ENCODE measurements around the gene UBALD2. TPM values are rescaled to one million over a fixed set of nuclear protein-coding genes. Genes with fewer than 3 reads are reported as not detected.

Gene UBALD2
- total RNA-seq, 2 experiments from 2014 or later: 86.4 to 238 TPM

DNA sequence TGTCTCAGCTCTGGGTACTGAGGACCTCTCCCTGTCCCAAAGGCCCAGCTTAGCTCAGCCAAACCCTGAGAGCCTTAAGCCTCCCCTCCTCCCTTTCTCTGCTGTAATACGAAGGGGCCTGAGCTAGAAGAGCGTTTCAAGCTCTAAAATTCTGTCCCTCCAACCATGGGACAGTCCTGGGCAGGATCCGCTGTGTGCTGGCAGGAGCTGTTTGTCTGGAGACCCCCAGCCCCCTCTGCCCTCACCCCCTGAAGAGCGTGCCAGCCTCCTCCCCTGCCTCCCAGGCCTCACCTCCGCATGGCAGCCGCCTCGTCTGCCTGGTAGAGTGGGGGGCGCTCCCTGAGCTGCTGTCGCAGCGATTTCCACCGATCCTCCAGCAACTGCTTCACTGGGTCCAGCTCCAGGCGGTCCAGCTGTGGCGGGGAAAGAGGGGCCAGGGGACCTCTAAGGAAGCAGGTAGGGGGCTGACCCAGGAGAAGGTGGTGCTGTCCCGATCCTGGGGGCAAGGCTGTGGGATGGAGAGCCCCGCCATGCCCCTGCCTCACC, 14.7 kb downstream of the UBALD2 start:
- Histone ChIP-seq H2AFZ (ENCODE audit: low read length) (no peak overlapping the region), H3K79me2 (ENCODE audit: insufficient read depth, low read depth, low read length) (no peaks in the 10 kb centered on the region), H4K20me1 (ENCODE audit: insufficient read depth, low read length) (no peaks in the 10 kb centered on the region), H3K4me3 (ENCODE audit: low read depth, low read length, poor library complexity, severe bottlenecking) (no peak overlapping the region), H3K4me2 (ENCODE audit: low read length) (no peak overlapping the region), H3K27ac (ENCODE audit: low read depth, low read length, poor library complexity, severe bottlenecking) (no peak overlapping the region), H3K9me2 (ENCODE audit: insufficient read depth, low read length) (no peaks in the 10 kb centered on the region), H3K4me1 (ENCODE audit: insufficient read depth, low read length, poor library complexity, severe bottlenecking) (peaks cover 5% of the 10 kb centered on the region), H3K9me3 (ENCODE audit: low read length) (no peaks in the 10 kb centered on the region), H3K36me3 (ENCODE audit: insufficient read depth, low read length) (no peaks in the 10 kb centered on the region)
- DNase-seq (ENCODE audit: low spot score): no peak
- no TSS peak for BruUV-seq (replicated peaks)
- POLR2A ChIA-PET: interaction anchor here (0.5 to 1.7 kb wide), 6 partner anchors 12 to 421 kb away, joined by 3 to 6 read pairs (median 3); no protein-coding TSS in a partner anchor
- CTCF ChIA-PET (ENCODE audit: unreplicated experiment): interaction anchor here (0.5 to 1.9 kb wide), 19 partner anchors 8 to 1143 kb away, joined by 3 to 11 read pairs (median 4); no protein-coding TSS in a partner anchor
- intact Hi-C loops (cut with micrococcal nuclease; ENCODE audit: unreplicated experiment): loop anchor here (1.0 to 5.0 kb wide), 4 partner anchors 19 to 268 kb away; no protein-coding TSS in a partner anchor
- no peak for TF ChIP-seq EZH2phosphoT487 (IDR thresholded peaks at IDR 0.05; ENCODE audit: borderline replicate concordance, low read depth, low read length)
- TF ChIP-seq, protein P1, sequence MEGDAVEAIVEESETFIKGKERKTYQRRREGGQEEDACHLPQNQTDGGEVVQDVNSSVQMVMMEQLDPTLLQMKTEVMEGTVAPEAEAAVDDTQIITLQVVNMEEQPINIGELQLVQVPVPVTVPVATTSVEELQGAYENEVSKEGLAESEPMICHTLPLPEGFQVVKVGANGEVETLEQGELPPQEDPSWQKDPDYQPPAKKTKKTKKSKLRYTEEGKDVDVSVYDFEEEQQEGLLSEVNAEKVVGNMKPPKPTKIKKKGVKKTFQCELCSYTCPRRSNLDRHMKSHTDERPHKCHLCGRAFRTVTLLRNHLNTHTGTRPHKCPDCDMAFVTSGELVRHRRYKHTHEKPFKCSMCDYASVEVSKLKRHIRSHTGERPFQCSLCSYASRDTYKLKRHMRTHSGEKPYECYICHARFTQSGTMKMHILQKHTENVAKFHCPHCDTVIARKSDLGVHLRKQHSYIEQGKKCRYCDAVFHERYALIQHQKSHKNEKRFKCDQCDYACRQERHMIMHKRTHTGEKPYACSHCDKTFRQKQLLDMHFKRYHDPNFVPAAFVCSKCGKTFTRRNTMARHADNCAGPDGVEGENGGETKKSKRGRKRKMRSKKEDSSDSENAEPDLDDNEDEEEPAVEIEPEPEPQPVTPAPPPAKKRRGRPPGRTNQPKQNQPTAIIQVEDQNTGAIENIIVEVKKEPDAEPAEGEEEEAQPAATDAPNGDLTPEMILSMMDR (conservative IDR thresholded peaks at IDR 0.05; ENCODE audit: low read length): no peak; the same call in 1 of the 2 replicates

DNA sequence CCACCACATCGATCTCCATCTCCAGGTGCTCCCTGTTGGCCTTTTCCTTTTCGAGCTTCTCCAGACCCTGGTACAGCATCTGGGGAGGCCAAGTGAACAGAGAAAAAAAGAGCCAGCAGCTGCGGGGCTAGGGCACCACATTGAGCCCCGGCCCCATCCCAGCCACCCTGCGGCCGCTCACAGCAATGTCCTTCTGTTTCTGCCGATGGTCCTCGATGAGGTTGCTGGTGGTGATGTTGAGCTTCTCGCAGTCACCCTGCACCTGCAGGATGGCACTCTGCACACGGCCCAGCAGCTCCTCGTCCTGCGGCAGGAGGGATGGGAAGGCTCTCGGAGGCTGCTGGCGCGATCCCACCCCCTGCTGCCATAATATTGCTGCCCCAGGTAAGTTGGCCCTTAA, 15.5 kb downstream of the UBALD2 start:
- no peak overlapping the region for H3K27ac ChIP-seq (ENCODE audit: low read depth, low read length, poor library complexity, severe bottlenecking)
- intact Hi-C loops (cut with micrococcal nuclease; ENCODE audit: unreplicated experiment): no loop called here
- H3K9me2 ChIP-seq (ENCODE audit: insufficient read depth, low read length): no peaks in the 10 kb centered on the region
- H3K4me3 ChIP-seq (ENCODE audit: low read depth, low read length, poor library complexity, severe bottlenecking): no peak overlapping the region
- TF ChIP-seq, protein P1 (conservative IDR thresholded peaks at IDR 0.05; ENCODE audit: low read length): no peak
- TF ChIP-seq EZH2phosphoT487 (IDR thresholded peaks at IDR 0.05; ENCODE audit: borderline replicate concordance, low read depth, low read length): no peak
- no peak overlapping the region for H2AFZ ChIP-seq (ENCODE audit: low read length)
- no peaks in the 10 kb centered on the region for H4K20me1 ChIP-seq (ENCODE audit: insufficient read depth, low read length)
- ChIA-PET CTCF (ENCODE audit: unreplicated experiment) (interaction anchor here (1.5 kb wide), 1 partner anchor 9 kb away, joined by 7 read pairs; no protein-coding TSS in a partner anchor), POLR2A (interaction anchor here (0.6 to 1.7 kb wide), 4 partner anchors 13 to 422 kb away, joined by 3 to 6 read pairs (median 4); no protein-coding TSS in a partner anchor)
- no peaks in the 10 kb centered on the region for H3K9me3 ChIP-seq (ENCODE audit: low read length)
- no peaks in the 10 kb centered on the region for H3K4me1 ChIP-seq (ENCODE audit: insufficient read depth, low read length, poor library complexity, severe bottlenecking)
- no TSS peak for BruUV-seq (replicated peaks)
- H3K36me3 ChIP-seq (ENCODE audit: insufficient read depth, low read length): no peaks in the 10 kb centered on the region
- no peak for DNase-seq (ENCODE audit: low spot score)
- H3K4me2 ChIP-seq (ENCODE audit: low read length): no peak overlapping the region
- H3K79me2 ChIP-seq (ENCODE audit: insufficient read depth, low read depth, low read length): no peaks in the 10 kb centered on the region
